GM18907 (cell line): Measurements from ENCODE around the gene FOXJ2.
"Not testable (repeated sequence)": the region's sequence is repeated elsewhere in the genome, so short reads cannot be mapped to it uniquely, and the experiment has no call there.

ENCODE experiments used
- ATAC-seq: cut with Tn5 transposase; IDR thresholded peaks from one replicate; pipeline ENCODE4 v1.9.1; 2021; ENCODE audit warnings: mild to moderate bottlenecking, moderate library complexity; ENCODE audit not compliant: unreplicated experiment

FOXJ2 gene

GRCh38 chr12:8064131-8064530 lies 31.6 kb downstream of the FOXJ2 start:
- no peak for ATAC-seq

- peak; percentile 84 for ATAC-seq
Measured at GRCh38 chr12:8065991-8066594, 33.6 kb downstream of the FOXJ2 start, which contains the start of gene C3AR1. C3AR1 (minus strand) TSS chr12:8066359; CDS start chr12:8060185, 6,174 bp downstream.

DNA sequence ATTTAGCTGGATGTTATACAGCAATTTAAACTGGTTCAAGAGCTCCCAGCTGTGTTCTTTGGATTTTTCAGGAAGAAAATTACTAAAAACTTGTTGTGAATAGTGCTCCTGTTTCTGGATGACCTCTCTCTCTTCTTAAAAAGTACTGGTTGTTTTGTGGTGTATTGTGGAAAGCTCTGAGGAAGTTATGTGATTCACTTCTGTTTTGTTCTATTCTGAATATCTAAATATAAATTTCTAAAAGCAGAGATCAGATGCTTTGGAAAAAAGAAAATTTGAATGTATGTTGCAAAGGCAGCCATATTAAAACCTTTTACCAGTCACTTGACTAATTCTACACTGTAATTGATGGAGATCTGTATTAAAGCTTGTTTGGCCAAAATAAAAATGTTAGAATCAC lies 37.1 kb downstream of the FOXJ2 start:
- no peak for ATAC-seq

DNA sequence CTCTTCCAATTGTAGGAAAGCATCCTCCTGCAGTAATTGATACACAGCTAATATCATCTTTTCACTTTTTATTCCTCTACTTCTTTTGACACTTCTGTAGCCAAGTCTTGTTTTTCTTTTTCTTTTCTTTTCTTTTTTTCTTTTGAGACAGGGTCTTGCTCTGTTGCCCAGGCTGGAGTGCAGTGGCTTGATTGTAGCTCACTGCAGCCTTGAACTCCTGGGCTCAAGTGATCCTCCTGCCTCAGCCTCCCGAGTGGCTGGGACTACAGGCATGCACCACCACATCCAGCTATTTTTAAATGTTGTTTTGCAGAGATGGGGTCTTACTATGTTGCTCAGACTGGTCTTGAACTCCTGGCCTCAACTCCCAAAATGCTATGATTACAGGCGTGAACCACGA lies 39.3 kb downstream of the FOXJ2 start:
- ATAC-seq, result not testable (repeated sequence)

GRCh38 chr12:8075935-8076334 lies 43.4 kb downstream of the FOXJ2 start:
- ATAC-seq, result no peak

GRCh38 chr12:8076366-8076765 lies 43.9 kb downstream of the FOXJ2 start:
- ATAC-seq, result no peak

DNA sequence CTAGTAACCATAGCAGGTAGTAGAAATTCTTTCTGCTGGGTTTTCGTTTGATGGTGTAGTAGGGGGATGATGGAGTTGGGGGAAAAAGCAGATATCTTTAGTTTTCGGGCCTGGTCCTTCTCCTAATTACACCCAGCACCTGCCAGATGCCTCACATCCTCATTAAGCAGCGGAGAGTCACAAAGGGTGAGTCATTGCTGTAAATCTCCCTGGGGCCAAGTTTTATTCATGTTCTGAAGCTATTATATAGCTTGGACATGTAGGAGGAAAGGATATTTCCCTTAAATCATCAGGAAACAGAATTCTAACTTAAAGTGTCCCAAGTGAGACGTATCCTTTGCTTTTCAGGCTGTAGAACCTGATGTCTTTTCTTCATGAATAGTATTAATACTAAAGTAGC lies 44.7 kb downstream of the FOXJ2 start:
- no peak for ATAC-seq

- ATAC-seq, result no peak
Measured at GRCh38 chr12:8078398-8078797, 45.9 kb downstream of the FOXJ2 start.

DNA sequence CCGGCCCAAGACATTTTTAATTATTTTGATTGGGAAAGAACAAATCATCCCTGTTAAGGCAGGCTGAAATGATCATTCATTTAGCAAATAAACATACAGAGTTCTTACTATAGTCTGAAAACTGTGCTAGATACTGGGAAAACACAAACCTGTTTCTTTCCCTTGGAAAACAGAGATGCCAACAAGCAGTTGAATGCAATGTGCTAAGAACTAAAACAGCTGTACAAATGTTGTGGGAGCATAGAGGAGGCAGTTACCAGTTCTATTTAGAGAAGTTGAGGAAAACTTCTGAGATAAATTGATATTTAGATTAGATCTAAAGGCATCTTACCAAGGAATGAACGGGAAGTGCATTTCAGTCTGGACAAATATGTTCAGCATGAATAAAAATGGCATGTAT lies 46.4 kb downstream of the FOXJ2 start:
- ATAC-seq, result no peak

- no peak for ATAC-seq
Measured at GRCh38 chr12:8080120-8080519, 47.6 kb downstream of the FOXJ2 start.

- no peak for ATAC-seq
Measured at GRCh38 chr12:8081251-8081920, 48.9 kb downstream of the FOXJ2 start.

DNA sequence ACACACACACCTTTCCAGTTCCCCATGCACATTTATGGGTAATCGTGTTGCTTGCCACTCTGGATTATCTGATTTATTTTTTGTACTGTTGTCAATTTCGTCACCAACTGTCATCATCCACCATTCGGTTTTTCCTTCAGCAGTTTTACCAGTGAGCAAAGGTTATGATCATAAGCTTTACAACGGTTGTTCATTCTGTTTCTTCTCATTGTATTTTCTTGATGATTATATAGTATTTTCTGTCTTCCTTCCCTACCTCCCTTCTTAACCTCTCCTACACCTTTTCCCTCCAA lies 50.2 kb downstream of the FOXJ2 start:
- ATAC-seq, result no peak

- ATAC-seq, result not testable (repeated sequence)
Measured at GRCh38 chr12:8084351-8084750, 51.8 kb downstream of the FOXJ2 start.

- no peak for ATAC-seq
Measured at GRCh38 chr12:8087666-8088065, 55.1 kb downstream of the FOXJ2 start.

GRCh38 chr12:8088574-8088973 lies 56.1 kb downstream of the FOXJ2 start:
- peak; percentile 51 for ATAC-seq

DNA sequence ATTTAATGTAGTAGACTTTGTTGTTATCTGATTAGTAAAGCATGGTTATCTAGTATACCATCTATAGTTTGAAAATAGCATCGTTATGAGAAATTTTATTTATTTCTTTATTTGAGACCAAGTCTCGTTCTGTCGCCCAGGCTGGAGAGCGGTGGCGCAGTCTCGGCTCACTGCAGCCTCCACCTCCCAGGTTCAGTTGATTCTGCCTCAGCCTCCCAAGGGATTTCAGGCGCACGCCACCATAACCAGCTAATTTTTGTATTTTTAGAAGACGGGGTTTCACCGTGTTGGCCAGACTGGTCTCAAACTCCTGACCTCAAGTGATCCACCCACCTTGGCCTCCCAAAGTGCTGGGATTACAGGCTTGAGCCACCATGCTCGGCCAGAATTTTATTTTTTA lies 56.8 kb downstream of the FOXJ2 start:
- ATAC-seq, result not testable (repeated sequence)

- no peak for ATAC-seq
Measured at GRCh38 chr12:8089716-8090115, 57.2 kb downstream of the FOXJ2 start.

GRCh38 chr12:8093291-8093690 lies 60.8 kb downstream of the FOXJ2 start:
- ATAC-seq, result no peak

- no peak for ATAC-seq
Measured at GRCh38 chr12:8096281-8096915, 63.9 kb downstream of the FOXJ2 start.

- no peak for ATAC-seq
Measured at GRCh38 chr12:8099235-8099634, 66.7 kb downstream of the FOXJ2 start.
